HG03457 (cell line): ENCODE data around the gene CTDSPL2.
A peak's percentile ranks its signal among the peaks of the same experiment; 100 is the strongest.
"Not testable (repeated sequence)": the region's sequence is repeated elsewhere in the genome, so short reads cannot be mapped to it uniquely, and the experiment has no call there.

Experiments
- ATAC-seq: cut with Tn5 transposase; IDR thresholded peaks from one replicate; pipeline ENCODE4 v1.9.1; 2021; ENCODE audit warnings: moderate number of reproducible peaks; ENCODE audit not compliant: unreplicated experiment

The CTDSPL2 gene

DNA sequence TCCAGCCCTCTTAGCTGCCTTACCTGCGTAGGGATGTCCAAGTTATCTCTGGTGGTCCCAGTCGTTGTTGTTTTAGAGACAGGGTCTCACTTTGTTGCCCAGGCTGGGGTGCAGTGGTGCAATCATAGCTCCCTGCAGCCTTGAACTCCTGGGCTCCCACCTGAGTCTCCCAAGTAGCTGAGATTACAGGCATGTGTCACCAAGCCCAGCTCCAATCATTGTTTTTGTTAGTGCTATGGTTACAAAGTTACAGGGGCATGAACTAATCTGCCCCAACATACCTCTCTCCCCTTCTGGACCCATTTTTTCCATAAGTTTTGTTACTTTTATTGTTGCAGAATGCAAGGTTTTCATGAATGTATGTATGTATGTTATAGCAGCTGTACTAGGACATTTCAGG, 54.7 kb downstream of the CTDSPL2 start:
- no peak for ATAC-seq

DNA sequence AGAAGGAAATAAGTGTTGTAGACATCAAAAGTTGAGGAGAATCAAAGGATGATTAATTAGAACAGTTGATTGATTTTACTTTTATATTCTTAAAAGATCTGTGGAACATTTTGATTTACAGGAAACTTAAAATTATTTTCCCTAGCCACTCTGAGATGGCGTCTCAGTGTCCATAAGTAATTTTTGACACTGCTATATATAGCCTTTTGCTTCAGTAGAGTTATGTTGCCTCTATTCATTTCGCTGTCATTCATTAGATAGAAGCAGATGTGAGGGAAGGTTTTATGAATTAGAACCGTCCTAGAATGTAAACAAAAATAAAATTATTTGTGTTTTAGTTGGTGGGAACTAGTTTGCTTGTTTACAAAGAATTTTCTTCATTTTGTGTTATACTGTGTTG, 58.5 kb downstream of the CTDSPL2 start:
- ATAC-seq, result no peak

DNA sequence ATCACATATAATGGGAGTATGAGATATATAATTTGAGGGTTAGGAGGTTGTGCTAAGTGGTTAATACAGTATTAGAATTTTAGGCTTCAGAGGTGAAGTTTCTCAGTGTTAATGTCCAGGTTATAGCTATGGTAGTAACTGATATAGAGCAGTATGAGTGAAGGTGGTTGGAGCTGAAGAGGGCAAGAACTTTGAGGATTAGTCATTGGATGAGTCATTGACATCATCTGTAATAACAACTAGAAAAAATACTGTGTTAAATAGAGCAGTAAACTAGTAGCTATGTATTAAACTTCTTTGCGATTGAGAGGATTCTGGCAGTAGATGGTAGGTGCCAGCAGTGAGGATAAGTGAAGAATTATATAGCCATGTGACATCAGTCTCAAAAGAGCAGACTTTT, 62.0 kb downstream of the CTDSPL2 start:
- no peak for ATAC-seq

DNA sequence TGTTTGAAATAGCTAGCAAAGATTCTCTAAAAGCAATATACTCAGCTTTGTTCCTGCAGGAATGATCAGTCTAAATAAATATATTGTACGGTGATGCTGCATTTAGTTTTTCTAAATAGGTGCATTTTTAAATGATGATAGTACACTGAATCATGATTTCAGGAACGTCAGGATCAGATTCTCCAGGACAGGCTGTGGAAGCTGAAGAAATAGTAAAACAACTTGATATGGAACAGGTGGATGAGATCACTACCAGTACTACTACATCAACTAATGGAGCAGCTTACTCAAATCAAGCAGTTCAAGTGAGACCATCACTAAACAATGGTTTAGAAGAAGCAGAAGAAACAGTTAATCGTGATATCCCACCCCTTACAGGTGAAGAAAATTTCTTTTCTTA, 63.2 kb downstream of the CTDSPL2 start:
- ATAC-seq, result no peak

DNA sequence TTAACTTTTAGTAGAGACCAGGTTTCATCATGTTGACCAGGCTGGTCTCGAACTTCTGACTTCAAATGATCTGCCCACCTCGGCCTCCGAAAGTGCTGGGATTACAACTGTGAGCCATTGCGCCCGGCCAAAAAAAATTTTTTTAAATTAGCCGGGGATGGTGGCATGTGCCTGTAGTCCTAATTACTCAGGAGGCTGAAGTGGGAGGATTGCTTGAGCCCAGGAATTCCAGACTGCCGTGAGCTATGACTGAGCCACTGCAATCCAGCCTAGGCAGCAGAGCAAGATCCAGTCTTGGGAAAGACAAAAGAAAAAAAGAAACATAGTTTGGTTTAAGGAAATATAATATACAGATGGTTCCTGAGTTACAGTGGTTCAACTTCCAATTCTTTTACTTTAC, 64.6 kb downstream of the CTDSPL2 start:
- no peak for ATAC-seq

DNA sequence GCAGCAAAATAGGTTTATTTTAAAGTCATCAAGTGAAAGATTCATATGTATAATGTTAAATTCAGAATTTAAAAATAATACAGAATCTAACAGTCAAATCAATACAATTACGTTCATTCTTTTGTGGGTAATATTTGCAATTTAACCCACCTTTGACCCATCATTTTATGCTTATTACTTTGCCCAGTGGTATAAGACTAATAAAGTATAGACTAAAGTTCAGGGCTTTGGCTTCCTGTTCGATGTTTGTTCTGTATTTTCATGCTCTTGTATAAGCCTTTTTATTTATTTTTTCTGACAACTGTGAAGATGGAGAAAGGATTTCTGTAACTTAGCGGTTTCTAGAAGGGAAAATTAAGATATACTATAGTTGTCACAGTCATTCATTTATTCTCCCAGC, 65.2 kb downstream of the CTDSPL2 start:
- no peak for ATAC-seq

DNA sequence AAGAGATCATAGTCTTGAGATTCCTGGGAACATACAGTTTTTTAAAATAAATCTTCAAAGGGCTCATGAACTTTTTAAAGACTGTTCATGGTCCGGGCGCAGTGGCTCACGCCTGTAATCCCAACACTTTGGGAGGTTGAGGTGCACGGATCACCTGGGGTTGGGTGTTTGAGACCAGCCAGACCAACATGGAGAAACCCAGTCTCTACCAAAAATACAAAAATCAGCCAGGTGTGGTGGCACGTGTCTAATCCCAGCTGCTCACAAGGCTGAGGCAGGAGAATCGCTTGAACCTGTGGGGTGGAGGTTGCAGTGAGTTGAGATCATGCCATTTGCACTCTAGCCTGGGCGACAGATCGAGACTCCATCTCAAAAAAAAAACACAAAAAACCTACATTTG, 68.1 kb downstream of the CTDSPL2 start:
- no peak for ATAC-seq

DNA sequence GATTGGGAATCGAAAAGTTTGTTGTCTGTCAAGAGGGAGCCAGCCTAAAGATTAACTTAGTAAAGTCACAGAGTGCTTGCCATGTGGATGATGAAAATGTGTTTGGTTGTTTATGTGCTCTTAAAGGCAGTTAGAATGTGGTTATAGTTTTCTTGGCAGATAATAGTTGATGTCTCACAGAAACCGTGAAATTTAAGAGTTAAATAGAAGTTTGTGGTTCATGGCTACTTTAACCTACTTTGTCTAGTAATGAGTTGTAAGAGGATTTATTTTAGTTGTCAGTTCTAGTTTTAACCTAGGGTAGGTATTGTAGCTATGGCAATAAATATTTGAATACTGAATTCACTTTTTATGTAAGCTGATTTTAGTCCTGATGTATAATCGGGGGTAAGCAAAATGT, 73.1 kb downstream of the CTDSPL2 start:
- ATAC-seq, result no peak

DNA sequence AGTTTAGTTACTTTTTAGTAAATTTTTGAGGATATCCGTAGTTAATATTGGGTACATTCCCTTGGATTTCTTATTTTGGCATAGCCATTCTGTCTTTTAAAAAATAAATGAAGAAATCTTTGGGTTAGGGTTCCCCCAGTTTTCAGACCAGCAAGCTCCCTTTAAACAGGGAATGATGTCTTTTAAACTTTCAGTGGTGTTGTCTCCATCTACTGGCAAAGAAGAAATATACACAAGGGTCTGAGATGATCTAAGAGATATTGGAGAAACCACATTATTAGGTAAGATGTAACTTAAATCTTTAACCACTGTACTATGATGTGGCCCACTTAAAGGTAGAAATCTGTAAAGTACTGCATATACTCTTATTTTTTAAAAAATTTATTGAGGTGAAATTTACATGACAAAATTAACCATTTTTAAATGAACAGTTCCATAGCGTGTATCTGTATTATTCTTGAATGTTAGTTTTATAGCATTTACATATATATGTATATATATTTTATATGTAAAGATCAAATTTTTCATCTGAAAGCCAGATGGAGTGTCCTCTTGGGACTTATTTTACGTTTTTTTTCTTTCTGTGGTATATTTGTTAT, 74.4 kb downstream of the CTDSPL2 start:
- peak; percentile 55 for ATAC-seq

DNA sequence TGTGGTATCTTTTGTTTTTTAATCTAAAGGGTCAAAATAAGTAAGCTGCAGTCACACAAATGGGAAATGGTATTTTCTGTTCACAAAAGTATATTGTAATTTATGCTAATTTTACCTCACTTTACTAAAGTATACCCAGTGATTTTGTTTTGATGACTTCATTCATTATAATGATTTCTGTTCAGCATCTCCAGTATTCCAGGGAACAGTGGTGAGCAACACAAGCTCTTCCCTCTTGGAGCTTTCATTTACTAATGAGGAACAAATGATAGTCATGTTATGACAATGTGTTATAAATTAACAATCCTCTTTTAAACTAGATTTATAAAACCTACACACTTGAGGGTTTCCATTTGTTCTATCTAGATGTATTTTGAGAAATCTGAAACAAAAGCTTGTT, 89.0 kb downstream of the CTDSPL2 start:
- ATAC-seq, result no peak

DNA sequence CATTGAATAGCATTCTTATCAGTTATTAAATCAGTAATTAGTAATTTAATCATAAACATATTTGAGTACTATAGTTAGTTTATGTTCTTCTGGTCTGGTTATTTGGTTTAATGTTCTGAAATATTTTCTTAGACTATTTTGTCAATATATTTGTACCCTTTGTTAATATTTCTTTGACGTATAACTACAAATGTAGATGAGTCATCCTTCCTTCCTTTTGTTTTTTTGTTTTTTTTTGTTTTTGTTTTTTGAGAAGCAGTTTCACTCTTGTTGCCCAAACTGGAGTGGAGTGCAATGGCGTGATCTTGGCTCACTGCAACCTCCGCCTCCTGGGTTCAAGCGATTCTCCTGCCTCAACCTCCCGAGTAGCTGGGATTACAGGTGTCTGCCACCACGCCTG, 92.1 kb downstream of the CTDSPL2 start:
- no peak for ATAC-seq

DNA sequence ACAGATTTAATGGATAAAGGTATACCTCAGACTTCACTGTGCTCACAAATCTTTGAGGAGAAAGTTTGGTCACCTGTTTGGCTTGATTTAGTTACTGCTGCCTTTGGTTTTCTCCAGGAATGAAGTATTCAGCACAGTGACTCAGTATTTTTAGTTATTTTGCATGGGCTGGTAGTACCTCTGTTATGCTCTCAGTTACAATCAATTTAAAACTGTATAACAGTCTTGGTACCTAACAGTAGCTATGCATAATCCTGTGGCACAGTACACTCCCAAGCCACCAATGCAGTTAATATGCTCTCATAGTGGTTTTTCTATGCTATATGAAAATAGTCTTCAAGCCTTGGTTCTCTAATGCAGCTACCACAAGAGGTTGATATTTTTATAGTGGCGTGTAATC, 97.6 kb downstream of the CTDSPL2 start:
- ATAC-seq, result no peak

DNA sequence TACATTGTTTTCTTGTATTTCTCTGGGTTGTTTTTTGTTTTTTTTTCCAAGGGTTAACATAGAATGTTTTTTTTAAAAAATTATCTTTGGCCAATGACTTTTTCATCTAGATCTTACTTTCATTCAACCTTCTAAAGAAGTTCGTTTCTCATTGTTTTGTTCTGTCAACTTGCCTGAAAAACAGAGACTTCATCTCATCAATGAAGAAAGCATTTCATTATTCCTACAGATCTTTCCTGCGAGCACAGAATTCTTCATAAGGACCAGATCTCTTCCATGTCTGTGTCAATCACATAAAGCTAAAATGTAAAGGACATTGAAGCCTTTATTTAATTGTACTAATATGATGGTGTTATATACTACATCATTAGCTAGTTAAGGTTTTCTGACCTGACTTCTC, 99.8 kb downstream of the CTDSPL2 start:
- no peak for ATAC-seq

DNA sequence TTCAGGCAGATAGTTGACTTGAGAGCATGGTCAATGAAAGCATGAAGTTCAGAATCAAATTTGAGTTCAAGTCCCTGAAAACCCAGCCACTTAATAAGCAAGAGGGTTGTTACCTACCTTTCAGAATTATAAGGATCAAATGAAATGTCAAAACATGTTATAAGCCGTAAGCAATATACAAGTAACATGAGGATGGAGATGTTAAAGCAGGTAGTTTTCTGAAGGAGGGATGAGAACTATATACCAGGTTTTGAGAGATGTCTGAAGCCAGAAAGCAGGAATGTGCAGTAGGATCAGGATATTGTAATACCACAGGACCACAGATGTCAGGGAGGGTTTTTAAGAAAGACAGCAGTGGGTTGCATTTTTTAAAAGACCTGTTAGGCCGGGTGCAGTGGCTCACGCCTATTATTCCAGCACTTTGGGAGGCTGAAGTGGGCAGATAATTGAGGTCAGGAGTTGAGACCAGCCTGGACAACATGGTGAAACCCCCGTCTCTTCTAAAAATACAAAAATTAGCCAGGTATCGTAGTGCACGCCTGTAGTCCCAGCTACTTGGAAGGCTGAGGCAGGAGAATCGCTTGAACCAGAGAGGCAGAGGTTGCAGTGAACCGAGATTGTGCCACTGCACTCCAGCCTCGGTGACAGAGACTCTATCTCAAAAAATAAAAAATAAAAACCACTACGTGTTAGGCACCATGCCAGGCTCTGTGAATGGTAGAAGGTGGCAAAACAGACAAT, 102.6 kb downstream of the CTDSPL2 start:
- no peak for ATAC-seq

DNA sequence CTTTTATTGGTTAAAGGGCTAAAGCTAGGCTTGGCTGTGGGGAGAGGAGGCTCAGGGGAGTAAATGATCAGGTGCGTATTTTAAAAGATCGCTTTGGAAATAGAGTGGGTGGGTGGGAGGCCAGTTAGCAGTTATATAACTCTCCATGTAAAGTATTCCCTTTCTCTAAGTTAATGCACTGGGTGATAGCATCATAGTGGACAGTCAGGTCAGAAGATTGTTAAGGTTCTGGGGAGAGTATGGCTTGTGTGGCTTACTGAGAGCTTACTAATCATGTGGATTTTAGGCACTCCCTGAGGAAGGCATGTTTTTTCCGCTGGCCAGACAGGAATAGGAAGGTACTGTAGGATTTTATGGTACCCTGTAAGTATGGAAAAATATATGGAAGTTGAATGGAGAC, 103.2 kb downstream of the CTDSPL2 start:
- no peak for ATAC-seq

DNA sequence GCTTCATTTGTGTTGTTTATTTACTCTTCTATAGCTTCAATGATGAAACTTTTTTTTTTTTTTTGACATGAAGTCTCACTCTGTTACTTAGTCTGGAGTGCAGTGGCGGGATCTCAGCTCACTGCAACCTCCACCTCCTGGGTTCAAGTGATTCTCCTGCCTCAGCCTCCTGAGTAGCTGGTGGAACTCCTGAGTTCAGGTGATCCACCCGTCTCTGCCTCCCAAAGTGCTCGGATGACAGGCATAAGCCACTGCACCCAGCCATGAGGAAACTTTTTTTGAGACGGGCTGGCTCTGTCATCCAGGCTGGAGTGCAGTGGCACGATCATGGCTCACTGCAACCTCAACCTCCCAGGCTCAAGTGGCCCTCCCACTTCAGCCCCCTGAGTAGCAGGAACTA, 104.8 kb downstream of the CTDSPL2 start:
- ATAC-seq, result not testable (repeated sequence)

DNA sequence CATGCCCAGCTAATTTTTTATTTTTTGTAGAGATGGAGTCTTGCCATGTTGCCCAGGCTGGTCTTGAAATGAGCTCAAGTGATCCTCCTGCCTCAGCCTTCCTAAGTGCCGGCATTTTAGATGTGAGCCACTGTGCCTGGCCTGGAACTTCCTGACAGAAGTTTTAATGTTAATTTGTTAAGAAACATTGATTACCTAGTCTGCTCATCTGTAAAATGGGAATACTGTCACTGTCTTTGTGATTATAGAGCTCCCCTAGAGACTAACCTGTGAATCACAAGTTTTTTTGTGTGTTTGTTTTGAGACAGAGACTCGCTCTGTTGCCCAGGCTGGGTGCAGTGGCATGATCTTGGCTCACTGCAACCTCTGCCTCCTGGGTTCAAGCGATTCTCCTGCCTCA, 105.3 kb downstream of the CTDSPL2 start:
- ATAC-seq, result no peak

DNA sequence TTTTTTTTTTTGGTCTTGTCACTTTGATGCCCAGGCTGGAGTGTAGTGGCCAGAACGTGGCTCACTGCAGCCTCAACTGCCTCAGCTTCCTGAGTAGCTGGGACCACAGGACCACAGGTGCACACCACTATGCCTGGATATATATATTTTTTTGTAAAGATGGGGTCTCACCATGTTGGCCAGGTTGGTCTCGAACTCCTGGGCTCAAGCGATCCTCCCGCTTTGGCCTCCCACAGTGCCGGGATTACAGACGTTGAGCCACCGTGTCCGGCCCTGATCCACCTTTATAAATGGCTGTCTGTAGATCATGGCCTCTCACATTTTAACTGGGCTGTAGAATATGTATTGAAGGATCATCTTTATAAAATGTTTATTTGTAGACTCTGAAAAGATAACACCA, 107.7 kb downstream of the CTDSPL2 start:
- ATAC-seq, result no peak

DNA sequence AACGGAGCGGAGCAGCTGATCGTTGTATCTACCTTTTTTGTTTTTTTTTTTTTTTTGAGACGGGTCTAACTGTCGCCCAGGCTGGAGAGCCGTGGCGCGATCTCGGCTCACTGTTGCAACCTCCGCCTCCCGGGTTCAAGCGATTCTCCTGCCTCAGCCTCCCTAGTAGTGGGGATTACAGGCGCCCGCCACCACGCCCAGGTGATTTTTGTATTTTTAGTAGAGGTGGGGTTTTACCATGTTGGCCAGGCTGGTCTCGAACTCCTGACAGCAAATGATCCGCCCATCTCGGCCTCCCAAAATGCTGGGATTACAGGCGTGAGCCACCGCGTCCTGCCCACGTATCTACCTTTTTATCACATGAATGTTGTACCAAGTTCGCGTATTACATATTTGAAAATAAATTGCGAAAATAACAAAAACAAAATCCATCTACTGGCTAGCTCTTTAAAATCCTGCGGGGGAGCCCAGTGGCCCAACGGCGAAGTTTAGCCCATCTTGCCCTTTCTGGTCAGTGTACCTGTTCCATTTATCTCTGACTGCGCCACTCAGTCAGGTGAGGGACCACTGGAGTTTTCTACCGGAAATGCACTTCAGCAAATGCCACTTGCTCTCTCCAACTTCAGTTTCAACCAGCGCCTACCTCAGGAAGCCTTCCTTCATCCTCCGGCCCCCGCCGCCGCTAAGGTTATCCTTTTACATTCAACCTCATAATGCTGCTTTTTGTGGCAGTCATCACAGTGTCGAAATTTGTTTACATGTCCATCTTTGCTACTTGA, 108.3 kb downstream of the CTDSPL2 start:
- ATAC-seq, result no peak

DNA sequence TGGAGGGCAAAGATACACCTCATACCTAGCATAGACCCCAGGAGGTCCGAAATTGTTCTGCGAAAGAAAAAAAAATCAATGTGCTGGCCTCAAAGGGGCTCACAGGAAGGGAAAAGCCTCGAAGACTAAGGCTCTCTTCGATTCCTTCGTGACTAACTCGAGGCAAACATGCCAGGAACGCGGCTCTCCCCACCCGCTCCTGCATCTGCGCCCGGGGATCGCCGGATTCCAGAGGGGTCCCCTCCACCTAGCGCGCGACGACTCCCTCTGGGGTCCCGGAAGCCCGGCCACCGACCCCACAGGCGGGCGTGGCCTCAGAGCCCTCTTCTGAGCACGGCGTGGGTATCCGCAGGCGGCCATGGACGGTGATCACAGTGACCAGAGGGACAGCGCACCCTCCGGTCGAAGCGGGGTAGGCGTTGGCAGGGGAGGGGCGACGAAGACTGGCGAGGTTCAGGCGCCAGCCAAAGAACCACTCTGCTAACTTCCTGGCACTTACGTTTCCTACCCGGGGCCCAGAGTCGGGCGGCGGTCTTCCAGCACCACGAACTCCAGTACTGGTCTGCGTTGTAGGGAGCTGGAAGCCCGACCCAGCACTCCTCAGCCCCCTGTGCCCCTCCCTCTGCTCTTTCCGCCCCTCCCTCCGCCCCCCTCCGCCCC, 109.0 kb downstream of the CTDSPL2 start:
- ATAC-seq, result peak; percentile 39

DNA sequence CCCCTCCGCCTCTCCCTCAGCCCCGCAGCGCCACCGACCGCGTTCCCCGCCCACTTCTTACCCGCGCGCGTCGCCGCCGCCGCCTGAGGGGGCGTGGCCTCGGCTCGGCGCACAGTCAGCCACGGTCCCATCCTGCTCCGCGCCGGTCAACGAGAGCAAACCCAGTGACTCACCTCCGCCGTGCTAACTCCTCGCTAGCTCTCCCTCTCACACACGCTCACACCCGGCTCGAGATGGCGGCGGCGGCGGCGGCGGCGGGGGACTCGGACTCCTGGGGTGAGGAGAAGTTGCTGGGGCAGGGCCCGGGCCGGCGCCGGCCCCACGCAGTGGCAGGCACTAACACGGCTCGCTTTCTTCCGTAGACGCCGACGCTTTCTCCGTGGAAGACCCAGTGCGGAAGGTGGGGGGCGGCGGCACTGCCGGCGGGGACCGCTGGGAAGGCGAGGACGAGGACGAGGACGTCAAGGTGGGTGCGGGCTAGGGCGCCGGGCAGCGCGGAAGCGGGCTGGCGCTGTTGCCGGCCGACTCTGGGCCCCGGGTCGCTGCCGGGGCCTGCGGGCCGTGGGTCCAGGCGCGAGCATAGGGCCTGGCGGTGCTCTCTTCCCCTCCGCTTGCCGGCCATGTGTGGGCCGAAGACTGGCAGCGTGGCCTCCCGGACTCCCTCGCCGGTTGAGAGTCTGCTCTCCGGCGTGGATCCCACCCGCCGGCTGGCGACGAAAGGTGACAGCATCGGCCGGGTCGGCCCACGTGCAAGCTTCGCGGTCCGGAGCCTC, 109.7 kb downstream of the CTDSPL2 start, which contains the start of gene EIF3J:
EIF3J (plus strand) TSS at position 186 of the 773 bp plus-strand sequence; CDS start at position 234, 48 bp downstream.
- ATAC-seq, result peak; percentile 78
